Gastrocnemius medialis (tissue), 4 donors: ENCODE results near the gene COL21A1. TPM values are rescaled to one million over a fixed set of nuclear protein-coding genes. Genes with fewer than 3 reads are reported as not detected.

ENCODE experiments used
- ATAC-seq, 2 donors: fragments of 150-250 bp; one replicate each; pipeline ENCODE4 v1.9.1; 2016
- DNase-seq, 2 donors: peaks; one replicate each; pipeline ENCODE4 v3.0.0-alpha.2; 2019
- H3K27ac ChIP-seq, 4 donors: fragments of 200-600 bp; sonication (generic); 1 replicate in 1 of 4; 2 replicates in 3 of 4; pipeline ENCODE4 v1.5.1; 2016 to 2018; ENCODE audit warnings: mild to moderate bottlenecking in 2 of 4, moderate library complexity in 1 of 4
- H3K27me3 ChIP-seq, 3 donors: fragments of 200-600 bp; sonication (generic) in 2 of 3; 1 replicate in 1 of 3; 2 replicates in 2 of 3; pipeline versions ENCODE4 v1.5.1 to v1.6.0; 2016 to 2019; ENCODE audit warnings: mild to moderate bottlenecking in 1 of 3, moderate library complexity in 1 of 3
- H3K36me3 ChIP-seq, 2 donors: fragments of 200-600 bp; sonication (generic) in 1 of 2; one replicate each; pipeline ENCODE4 v1.5.1; 2017 to 2018
- H3K4me1 ChIP-seq, 2 donors: fragments of 200-600 bp; sonication (generic) in 1 of 2; one replicate each; pipeline ENCODE4 v1.5.1; 2016 to 2017; ENCODE audit warnings: mild to moderate bottlenecking in 2 of 2
- H3K4me3 ChIP-seq, 4 donors: fragments of 200-600 bp; sonication (generic) in 3 of 4; 1 replicate in 1 of 4; 2 replicates in 3 of 4; pipeline ENCODE4 v1.5.1; 2016 to 2019; ENCODE audit warnings: mild to moderate bottlenecking in 2 of 4
- H3K9me3 ChIP-seq, 3 donors: fragments of 200-600 bp; sonication (generic) in 2 of 3; 1 replicate in 1 of 3; 2 replicates in 2 of 3; pipeline ENCODE4 v1.5.1; 2016 to 2019
- CTCF ChIP-seq, 5 experiments: fragments of 450-650 bp in 3 of 5; fragments of 200-600 bp in 2 of 5; sonication (generic) in 2 of 5; IDR thresholded peaks in 4 of 5; conservative IDR thresholded peaks in 1 of 5; 1 replicate in 4 of 5; 2 replicates in 1 of 5; pipeline ENCODE4 v1.5.1; 2016 to 2019; ENCODE audit warnings: antibody characterized with exemption in 5 of 5, mild to moderate bottlenecking in 3 of 5, moderate library complexity in 3 of 5
- POLR2A ChIP-seq, 2 donors: fragments of 450-650 bp; IDR thresholded peaks; one replicate each; pipeline ENCODE4 v1.6.1; 2017; ENCODE audit warnings: antibody characterized with exemption in 2 of 2, mild to moderate bottlenecking in 2 of 2, moderate library complexity in 2 of 2
- in situ Hi-C, 4 donors: fragments of 200-750 bp; cut with MboI; loops; one replicate each; pipeline versions ENCODE4 v1.15.0 to v1.8.0; 2017; ENCODE audit warnings: low sequenced_read_pairs in 4 of 4
- intact Hi-C: fragments of 100-400 bp; cut with DNase I; formaldehyde crosslinking; loops from one replicate; pipeline ENCODE4 v1.15.1; 2023; ENCODE audit warnings: low total_unique reads
- total RNA-seq, 4 donors: library from RNA; depleted of rRNA; stranded (reverse); fragments of >200 nt; gene quantifications; one replicate each; pipeline versions ENCODE4 v1.1.0 to v1.2.3, GENCODE V29; 2016

Gene COL21A1
- total RNA-seq, 4 donors from 2014 or later = 0.19 to 1.1 (median 0.61) TPM

GRCh38 chr6:56160489-56160888, 86.9 kb downstream of the COL21A1 start:
- DNase-seq (no peak), ATAC-seq (no peak)
- Histone ChIP-seq H3K9me3 (no peaks in the 10 kb centered on the region), H3K36me3 (no peaks in the 10 kb centered on the region), H3K27ac (no peak overlapping the region), H3K4me1 (no peaks in the 10 kb centered on the region), H3K27me3 (no peaks in the 10 kb centered on the region), H3K4me3 (no peak overlapping the region)
- intact Hi-C loops = no loop called here
- TF ChIP-seq POLR2A (IDR thresholded peaks at IDR 0.05) (no peak), CTCF (IDR thresholded peaks at IDR 0.05 in 4 of 5, conservative IDR thresholded peaks at IDR 0.05 in 1 of 5) (no peak)
- in situ Hi-C loops = no loop called here

GRCh38 chr6:56158571-56158970, 88.8 kb downstream of the COL21A1 start:
- no peak for ATAC-seq
- in situ Hi-C loops = no loop called here

GRCh38 chr6:56156643-56157042, 90.7 kb downstream of the COL21A1 start:
- intact Hi-C loops (no loop called here), in situ Hi-C loops (no loop called here)
- H3K4me3 ChIP-seq = no peak overlapping the region
- DNase-seq = no peak
- ATAC-seq = no peak
- H3K36me3 ChIP-seq = no peaks in the 10 kb centered on the region
- H3K9me3 ChIP-seq = no peaks in the 10 kb centered on the region
- no peak for TF ChIP-seq CTCF (IDR thresholded peaks at IDR 0.05 in 4 of 5, conservative IDR thresholded peaks at IDR 0.05 in 1 of 5)
- no peak for TF ChIP-seq POLR2A (IDR thresholded peaks at IDR 0.05)
- no peak overlapping the region for H3K27ac ChIP-seq
- H3K4me1 ChIP-seq = no peaks in the 10 kb centered on the region
- H3K27me3 ChIP-seq = no peaks in the 10 kb centered on the region

More at GRCh38 chr6:56158571-56158970, 88.8 kb downstream of the COL21A1 start:
- Histone ChIP-seq H3K9me3 (no peaks in the 10 kb centered on the region), H3K27me3 (no peaks in the 10 kb centered on the region), H3K36me3 (no peaks in the 10 kb centered on the region), H3K27ac (no peak overlapping the region), H3K4me3 (no peak overlapping the region), H3K4me1 (no peaks in the 10 kb centered on the region)
- intact Hi-C loops = no loop called here
- no peak for DNase-seq
- TF ChIP-seq CTCF (IDR thresholded peaks at IDR 0.05 in 4 of 5, conservative IDR thresholded peaks at IDR 0.05 in 1 of 5) (no peak), POLR2A (IDR thresholded peaks at IDR 0.05) (no peak)

- Histone ChIP-seq H3K9me3 (no peaks in the 10 kb centered on the region), H3K4me3 (no peak overlapping the region), H3K36me3 (no peaks in the 10 kb centered on the region), H3K27ac (no peak overlapping the region), H3K4me1 (no peaks in the 10 kb centered on the region), H3K27me3 (no peaks in the 10 kb centered on the region)
- TF ChIP-seq POLR2A (IDR thresholded peaks at IDR 0.05) = no peak
- no peak for TF ChIP-seq CTCF (IDR thresholded peaks at IDR 0.05 in 4 of 5, conservative IDR thresholded peaks at IDR 0.05 in 1 of 5)
- intact Hi-C loops = no loop called here
- ATAC-seq (no peak), DNase-seq (no peak)
- in situ Hi-C loops = no loop called here
Observed at GRCh38 chr6:56155634-56156141, 91.7 kb downstream of the COL21A1 start.

- H3K4me3 ChIP-seq = no peak overlapping the region
- TF ChIP-seq POLR2A (IDR thresholded peaks at IDR 0.05) = no peak
- TF ChIP-seq CTCF (IDR thresholded peaks at IDR 0.05 in 4 of 5, conservative IDR thresholded peaks at IDR 0.05 in 1 of 5) = no peak
- ATAC-seq (no peak), DNase-seq (no peak)
- no peaks in the 10 kb centered on the region for H3K4me1 ChIP-seq
- in situ Hi-C loops = no loop called here
- H3K9me3 ChIP-seq = no peaks in the 10 kb centered on the region
- H3K36me3 ChIP-seq = no peaks in the 10 kb centered on the region
- intact Hi-C loops = no loop called here
- H3K27ac ChIP-seq = no peak overlapping the region
- H3K27me3 ChIP-seq = no peaks in the 10 kb centered on the region
Observed at GRCh38 chr6:56154076-56154475, 93.3 kb downstream of the COL21A1 start.
